ENCODE results near the gene TSSK3.

DNA sequence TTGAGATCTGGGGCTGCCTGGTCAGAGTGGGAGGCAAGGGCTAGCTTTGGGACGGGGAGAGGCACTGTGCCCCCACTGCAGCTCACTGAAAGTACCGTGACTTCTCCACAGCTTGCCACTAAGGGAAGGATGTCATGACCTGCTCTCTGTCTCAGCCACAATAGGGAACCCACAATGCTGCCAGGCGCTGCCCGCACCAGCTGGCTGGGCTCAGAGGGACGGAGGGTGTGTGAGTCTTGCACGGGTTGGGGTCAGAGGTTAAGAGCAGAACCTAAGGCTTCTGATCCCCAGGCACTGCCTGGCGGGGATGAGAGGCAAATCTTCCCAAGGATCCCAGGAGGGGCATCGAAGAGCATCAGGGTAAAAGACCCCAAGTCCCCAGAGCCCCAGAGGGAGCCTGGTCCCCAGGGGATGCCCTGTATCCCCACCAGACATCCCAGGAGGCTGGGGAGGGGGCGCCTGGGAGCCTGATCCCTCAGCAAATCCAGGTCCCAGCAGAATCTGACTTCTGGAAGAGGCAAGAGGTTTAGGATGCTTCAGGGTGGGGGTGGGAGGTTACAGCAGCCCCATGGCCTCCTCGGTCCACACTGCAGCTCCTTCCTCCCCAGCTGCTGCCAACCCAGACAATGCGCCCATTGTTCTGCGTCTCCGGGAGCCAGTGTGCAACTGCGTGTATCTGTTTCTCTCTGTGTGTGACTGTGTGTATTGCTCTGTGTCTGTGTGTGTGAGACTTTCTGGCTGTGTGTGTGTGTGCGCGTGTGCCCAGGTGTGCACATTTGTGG lies 24.3 kb upstream of the TSSK3 start:
- TF ChIP-seq CTCF (IDR thresholded peaks at IDR 0.05; ENCODE audit: extremely low read depth in 1 of 2, insufficient read depth in 1 of 2, low read depth in 1 of 2, low read length in 2 of 2) = no peak
- TF ChIP-seq POLR2A (IDR thresholded peaks at IDR 0.05; ENCODE audit: low read depth, low read length) = no peak
